Immature natural killer cell (primary cell): ENCODE results near the gene CTBP2. TPM values are rescaled to one million over a fixed set of nuclear protein-coding genes. Genes with fewer than 3 reads are reported as not detected.

Source experiments
- DNase-seq, 3 donors: peaks; one replicate each; pipeline ENCODE4 v3.0.0; 2022; ENCODE audit warnings: mixed read lengths in 1 of 3
- H3K27ac Mint-ChIP-seq, 6 donors: one replicate each; pipeline ENCODE4 v1.8.0; 2020; ENCODE audit warnings: mixed read lengths in 6 of 6, mild to moderate bottlenecking in 5 of 6, inconsistent platforms in 4 of 6, moderate library complexity in 3 of 6
- H3K27me3 Mint-ChIP-seq, 3 donors: one replicate each; pipeline ENCODE4 v1.8.0; 2020 to 2021; ENCODE audit warnings: low read depth in 3 of 3, mild to moderate bottlenecking in 3 of 3, mixed read lengths in 3 of 3, moderate library complexity in 3 of 3, inconsistent platforms in 1 of 3
- H3K36me3 Mint-ChIP-seq, 3 donors: one replicate each; pipeline ENCODE4 v1.8.0; 2020; ENCODE audit warnings: mixed read lengths in 3 of 3, inconsistent platforms in 2 of 3, mild to moderate bottlenecking in 2 of 3
- H3K4me1 Mint-ChIP-seq, 2 donors: one replicate each; pipeline ENCODE4 v1.8.0; 2020; ENCODE audit warnings: inconsistent platforms in 2 of 2, mild to moderate bottlenecking in 2 of 2, mixed read lengths in 2 of 2, moderate library complexity in 1 of 2
- H3K4me3 Mint-ChIP-seq, 5 donors: one replicate each; pipeline ENCODE4 v1.8.0; 2020; ENCODE audit warnings: mild to moderate bottlenecking in 5 of 5, mixed read lengths in 5 of 5, inconsistent platforms in 3 of 5, moderate library complexity in 3 of 5
- H3K9me3 Mint-ChIP-seq, 6 donors: one replicate each; pipeline ENCODE4 v1.8.0; 2020; ENCODE audit warnings: mild to moderate bottlenecking in 6 of 6, mixed read lengths in 6 of 6, inconsistent platforms in 4 of 6, moderate library complexity in 3 of 6
- polyA plus RNA-seq, 3 donors: library from polyadenylated mRNA; unstranded; fragments of 300-500 nt; fragmentation: Illumina TruSeq; gene quantifications; one replicate each; pipeline ENCODE4 v1.2.3, GENCODE V29; 2021

Gene CTBP2
- polyA plus RNA-seq, 3 donors from 2014 or later, result 89.8 to 154 (median 131) TPM

DNA sequence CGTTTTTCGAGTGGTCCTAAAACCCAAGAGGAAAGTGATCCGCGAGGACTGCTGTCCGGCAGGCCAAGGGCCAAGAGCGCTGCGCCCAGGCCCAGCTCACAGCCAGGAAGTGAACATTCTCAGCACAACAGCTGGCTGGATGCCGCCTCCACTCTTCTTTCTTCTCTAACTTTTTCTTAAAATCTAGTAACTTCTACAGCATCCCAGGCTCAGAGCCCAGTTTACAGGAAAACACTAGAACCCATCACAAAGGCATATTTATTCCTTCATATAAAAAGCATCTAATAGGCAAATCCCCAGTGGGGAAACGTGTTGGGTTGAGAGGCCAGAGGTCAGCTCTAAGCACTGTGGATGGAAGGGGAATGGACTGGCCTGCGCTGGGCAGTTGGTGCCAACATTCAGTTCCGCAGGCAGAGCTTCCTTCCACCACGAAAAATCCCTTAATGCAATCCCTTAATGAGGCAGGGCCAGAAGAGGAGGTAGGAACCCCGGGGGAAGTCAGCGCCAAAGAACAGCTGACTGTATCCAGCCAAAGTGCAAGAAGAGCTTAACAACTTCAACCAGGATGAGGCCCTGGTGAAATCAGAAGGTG, 143.7 kb downstream of the CTBP2 start:
- Mint-ChIP-seq H3K27ac (peak overlapping the region in 5 of 6 donors; percentile 49 to 90 (median 70)), H3K36me3 (peaks cover 4 to 32% (median 7%) of the 10 kb centered on the region in 3 donors), H3K4me1 (peaks cover 88 to 93% of the 10 kb centered on the region in 2 donors), H3K27me3 (peaks cover 0 to 18% (median 7%) of the 10 kb centered on the region in 3 donors), H3K9me3 (no peaks in the 10 kb centered on the region), H3K4me3 (peak overlapping the region; percentile 24 to 71 (median 55))
- no peak for DNase-seq

DNA sequence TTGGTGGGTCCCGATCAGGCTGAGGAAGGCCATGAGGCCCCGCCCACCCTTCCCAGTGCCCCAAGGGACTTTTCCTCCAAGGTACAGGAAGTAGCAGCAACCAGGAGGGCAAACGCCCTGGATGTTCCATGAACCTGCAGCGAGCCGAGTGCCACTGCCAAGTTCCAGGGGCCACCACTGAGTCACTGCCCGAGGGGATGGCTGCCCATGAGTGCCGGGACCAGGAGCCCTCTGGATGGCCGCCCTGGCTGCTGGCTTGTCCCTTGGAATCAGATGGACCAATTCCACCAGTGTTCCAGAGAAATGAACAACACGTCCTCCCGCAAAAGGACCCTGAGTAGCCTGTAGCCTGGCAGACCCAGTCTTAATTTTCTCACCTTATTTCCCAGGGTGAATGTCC, 144.2 kb downstream of the CTBP2 start:
- H3K4me3 Mint-ChIP-seq, result peak overlapping the region in 2 of 5 donors; percentile 42 to 57
- H3K36me3 Mint-ChIP-seq, result peaks cover 7 to 34% (median 8%) of the 10 kb centered on the region in 3 donors
- no peaks in the 10 kb centered on the region for H3K9me3 Mint-ChIP-seq
- H3K27me3 Mint-ChIP-seq, result peaks cover 2 to 20% (median 7%) of the 10 kb centered on the region in 3 donors
- peaks cover 86 to 92% of the 10 kb centered on the region in 2 donors for H3K4me1 Mint-ChIP-seq
- DNase-seq, result no peak
- peak overlapping the region in 3 of 6 donors; percentile 55 to 90 (median 89) for H3K27ac Mint-ChIP-seq

DNA sequence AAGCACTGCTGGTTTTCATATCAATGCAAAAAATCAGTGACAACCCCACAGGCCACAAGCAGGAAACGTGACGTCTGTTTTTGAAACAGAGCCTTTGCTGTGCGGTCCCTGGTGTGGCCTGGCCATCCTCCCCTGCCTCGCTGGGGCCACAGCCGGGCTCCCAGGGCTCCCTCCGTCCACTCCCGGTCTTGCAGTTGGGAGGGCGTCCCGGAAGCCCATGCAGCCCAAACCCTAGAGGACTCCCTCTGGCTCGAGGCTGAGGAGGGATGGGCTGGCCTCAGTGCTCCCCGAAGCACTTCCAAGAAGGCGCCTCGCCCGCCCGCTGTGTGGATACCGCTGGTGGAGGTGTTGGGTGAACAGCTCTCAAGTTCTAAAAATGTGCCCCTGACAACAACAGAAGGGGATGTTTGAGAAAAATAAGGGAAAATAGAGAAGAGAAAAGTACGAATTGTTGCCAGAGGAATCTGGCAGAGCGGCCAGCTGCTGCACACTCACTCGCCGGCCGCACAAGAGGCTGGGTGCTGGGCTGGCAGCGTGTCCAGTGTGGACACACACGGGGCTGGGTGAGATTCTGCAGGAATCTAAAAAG, 144.9 kb downstream of the CTBP2 start:
- peak overlapping the region; percentile 78 to 88 (median 81) for H3K4me3 Mint-ChIP-seq
- peak overlapping the region; percentile 80 to 93 (median 89) for H3K27ac Mint-ChIP-seq
- H3K27me3 Mint-ChIP-seq, result peaks cover 2 to 20% (median 7%) of the 10 kb centered on the region in 3 donors
- no peaks in the 10 kb centered on the region for H3K9me3 Mint-ChIP-seq
- H3K4me1 Mint-ChIP-seq, result peaks cover 82 to 92% of the 10 kb centered on the region in 2 donors
- H3K36me3 Mint-ChIP-seq, result peaks cover 8 to 35% (median 8%) of the 10 kb centered on the region in 3 donors
- DNase-seq, result peak; percentile 85 to 87 (median 86)

DNA sequence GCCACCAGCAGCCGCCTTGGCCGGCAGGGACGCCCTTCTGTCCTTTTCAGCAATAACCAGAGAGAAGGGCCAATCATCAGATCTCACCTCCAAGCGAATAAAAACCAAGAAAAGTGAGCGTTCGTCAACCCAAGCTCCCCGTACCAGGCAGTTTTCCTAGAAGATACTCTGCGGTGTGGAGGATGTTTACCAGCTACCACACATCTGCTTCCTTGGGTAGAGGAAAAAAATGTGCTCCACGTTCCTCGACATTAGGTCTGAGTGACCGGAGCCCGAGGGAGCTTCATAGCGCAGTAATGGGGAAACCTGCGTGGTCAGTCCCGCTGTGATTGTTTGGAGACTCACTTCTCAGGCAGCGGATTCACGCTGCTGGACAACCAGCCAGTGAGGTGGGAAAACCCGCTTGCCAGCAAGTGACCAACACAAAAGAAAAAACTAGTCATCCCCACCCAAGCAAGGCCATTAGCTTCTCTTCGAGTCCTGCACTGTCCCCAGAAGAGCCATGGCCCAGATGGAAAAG, 145.5 kb downstream of the CTBP2 start:
- peaks cover 2 to 20% (median 7%) of the 10 kb centered on the region in 3 donors for H3K27me3 Mint-ChIP-seq
- peaks cover 81 to 92% of the 10 kb centered on the region in 2 donors for H3K4me1 Mint-ChIP-seq
- peaks cover 8 to 36% (median 11%) of the 10 kb centered on the region in 3 donors for H3K36me3 Mint-ChIP-seq

DNA sequence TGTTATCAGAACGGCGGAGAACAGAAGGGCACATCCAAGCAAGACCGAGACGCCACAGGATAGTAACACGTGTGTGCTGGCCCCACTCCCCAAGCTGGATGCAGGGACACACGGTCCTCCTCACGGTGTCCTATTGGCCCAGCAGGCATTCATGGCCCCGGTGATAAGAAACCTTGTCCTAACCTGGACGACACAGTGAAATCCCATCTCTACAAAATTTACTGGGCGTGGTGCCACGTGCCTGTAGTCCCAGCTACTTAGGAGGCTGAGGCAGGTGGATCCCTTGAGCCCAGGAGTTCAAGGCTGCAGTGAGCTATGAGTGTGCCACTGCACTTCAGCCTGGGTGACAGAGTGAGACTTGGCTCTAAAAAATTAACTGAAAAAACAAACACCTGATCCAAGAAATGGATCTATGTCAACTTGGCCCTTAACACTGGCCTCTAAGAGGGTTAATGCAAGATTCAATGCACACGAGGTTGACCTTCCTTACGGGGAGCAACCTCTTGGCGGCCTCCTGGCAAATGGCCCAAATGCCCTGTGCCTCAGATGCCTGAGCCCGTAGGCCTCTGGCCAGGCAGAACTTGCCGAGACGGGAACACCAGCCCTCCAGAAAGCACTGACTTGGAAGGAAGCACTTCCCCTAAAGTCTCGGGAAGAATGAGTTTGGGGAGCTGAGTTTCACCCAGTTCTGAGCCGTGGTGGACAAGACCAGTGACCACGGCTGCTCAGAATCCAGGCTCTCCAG, 146.1 kb downstream of the CTBP2 start:
- DNase-seq, result no peak
- Mint-ChIP-seq H3K4me1 (peaks cover 80 to 91% of the 10 kb centered on the region in 2 donors), H3K27ac (peak overlapping the region in 5 of 6 donors; percentile 55 to 93 (median 89)), H3K4me3 (peak overlapping the region; percentile 78 to 88 (median 81)), H3K36me3 (peaks cover 4 to 32% (median 11%) of the 10 kb centered on the region in 3 donors), H3K27me3 (peaks cover 2 to 17% (median 7%) of the 10 kb centered on the region in 3 donors), H3K9me3 (no peaks in the 10 kb centered on the region)

More for the DNA sequence above, 145.5 kb downstream of the CTBP2 start:
- Mint-ChIP-seq H3K4me3 (peak overlapping the region; percentile 78 to 88 (median 81)), H3K9me3 (no peaks in the 10 kb centered on the region), H3K27ac (peak overlapping the region; percentile 80 to 93 (median 89))
- DNase-seq, result no peak

DNA sequence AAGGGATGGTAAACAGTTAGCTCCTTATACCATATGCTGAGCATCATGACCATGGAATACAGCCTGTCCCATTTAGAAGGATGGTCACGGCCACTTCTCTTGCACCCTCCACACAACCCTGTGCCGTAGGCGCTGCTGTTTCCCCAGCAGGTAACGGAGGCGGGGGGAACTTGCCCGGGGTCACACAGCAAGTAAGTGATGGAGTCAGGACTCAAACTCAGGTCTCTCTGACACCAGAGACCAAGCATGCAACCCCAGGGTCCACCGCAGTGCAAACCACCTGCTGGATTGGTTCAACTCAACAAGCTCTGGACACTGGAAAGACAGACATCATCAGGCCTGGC, 146.9 kb downstream of the CTBP2 start:
- H3K36me3 Mint-ChIP-seq, result peaks cover 4 to 32% (median 11%) of the 10 kb centered on the region in 3 donors
- peaks cover 77 to 91% of the 10 kb centered on the region in 2 donors for H3K4me1 Mint-ChIP-seq
- peak overlapping the region in 3 of 6 donors; percentile 75 to 90 (median 88) for H3K27ac Mint-ChIP-seq
- H3K4me3 Mint-ChIP-seq, result peak overlapping the region in 2 of 5 donors; percentile 78 to 83
- peaks cover 2 to 17% (median 7%) of the 10 kb centered on the region in 3 donors for H3K27me3 Mint-ChIP-seq
- no peak for DNase-seq
- no peaks in the 10 kb centered on the region for H3K9me3 Mint-ChIP-seq

DNA sequence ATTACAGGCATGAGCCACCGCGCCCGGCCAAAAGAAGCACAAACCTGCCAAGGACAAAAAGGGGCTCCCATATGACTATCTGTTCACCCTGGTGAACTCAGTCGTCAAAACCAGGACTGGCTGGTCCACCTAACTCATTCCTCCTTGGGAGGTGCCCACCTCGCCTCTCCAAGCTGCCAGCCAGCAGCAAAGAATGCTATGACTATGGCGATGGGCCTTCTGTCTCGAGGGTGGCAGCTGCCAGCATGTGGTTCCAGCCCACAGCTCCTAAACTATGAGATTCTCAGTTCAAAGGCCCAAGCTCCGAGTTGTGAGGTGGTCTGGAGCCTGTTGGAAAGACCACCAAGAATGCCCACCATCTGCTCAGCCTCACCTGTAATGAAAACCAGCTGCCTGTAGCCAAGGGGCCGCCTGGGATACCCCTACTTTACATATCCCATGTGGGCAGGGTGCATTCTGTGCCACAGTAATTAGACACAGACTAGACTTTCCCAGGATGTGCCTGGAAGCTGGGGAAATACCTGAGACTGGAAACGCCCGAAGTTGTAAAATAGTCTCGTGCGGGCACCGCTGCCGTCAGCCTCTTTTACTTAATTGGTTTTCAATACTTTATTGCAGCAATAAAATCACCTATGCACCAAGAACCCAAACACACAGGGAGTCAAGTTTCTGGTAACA, 147.4 kb downstream of the CTBP2 start:
- DNase-seq, result no peak
- Mint-ChIP-seq H3K4me1 (peaks cover 76 to 91% of the 10 kb centered on the region in 2 donors), H3K4me3 (no peak overlapping the region), H3K36me3 (peaks cover 4 to 32% (median 11%) of the 10 kb centered on the region in 3 donors), H3K9me3 (no peaks in the 10 kb centered on the region), H3K27ac (peak overlapping the region in 3 of 6 donors; percentile 36 to 62 (median 49)), H3K27me3 (peaks cover 2 to 21% (median 7%) of the 10 kb centered on the region in 3 donors)

DNA sequence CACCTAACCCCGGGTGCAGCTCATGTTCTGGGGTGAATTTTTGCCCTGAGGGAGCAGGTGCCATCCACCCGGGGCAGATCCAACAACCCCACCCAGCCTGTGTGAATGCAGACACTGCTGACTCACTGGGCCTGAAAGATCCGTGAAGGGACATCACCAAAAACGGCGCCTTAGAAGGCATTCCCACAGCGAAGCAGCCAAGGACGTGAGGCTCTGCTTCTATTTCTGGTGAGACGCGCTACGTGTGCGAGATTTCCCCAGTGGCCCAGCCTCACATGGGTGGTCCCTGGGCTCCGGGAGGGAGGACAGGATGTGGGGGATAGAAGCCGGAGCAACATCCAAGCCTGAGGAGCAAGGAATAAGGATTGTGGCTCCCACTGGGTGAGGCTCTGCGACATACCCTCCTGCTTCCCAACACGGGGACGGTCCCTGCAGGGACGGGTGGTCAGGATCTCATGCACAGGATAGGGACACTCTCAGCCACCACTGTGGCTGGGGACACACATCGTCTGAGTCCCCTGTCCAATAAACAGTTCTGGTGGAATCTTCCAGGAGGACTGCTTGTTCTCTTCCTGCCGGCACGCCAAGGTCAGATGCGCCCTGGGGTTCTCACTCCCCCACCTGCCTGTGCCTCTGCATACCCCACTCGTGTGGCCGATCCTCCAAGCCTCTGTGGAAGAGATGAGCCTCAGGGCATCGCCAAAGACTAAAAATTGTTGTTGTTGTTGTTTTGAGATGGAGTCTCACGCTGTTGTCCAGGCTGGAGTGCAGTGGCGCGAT, 148.2 kb downstream of the CTBP2 start:
- Mint-ChIP-seq H3K4me1 (peaks cover 71 to 89% of the 10 kb centered on the region in 2 donors), H3K9me3 (no peaks in the 10 kb centered on the region), H3K36me3 (peaks cover 4 to 29% (median 7%) of the 10 kb centered on the region in 3 donors), H3K27ac (peak overlapping the region in 1 of 6 donors; percentile 36), H3K27me3 (peaks cover 2 to 21% (median 7%) of the 10 kb centered on the region in 3 donors), H3K4me3 (no peak overlapping the region)
- no peak for DNase-seq

DNA sequence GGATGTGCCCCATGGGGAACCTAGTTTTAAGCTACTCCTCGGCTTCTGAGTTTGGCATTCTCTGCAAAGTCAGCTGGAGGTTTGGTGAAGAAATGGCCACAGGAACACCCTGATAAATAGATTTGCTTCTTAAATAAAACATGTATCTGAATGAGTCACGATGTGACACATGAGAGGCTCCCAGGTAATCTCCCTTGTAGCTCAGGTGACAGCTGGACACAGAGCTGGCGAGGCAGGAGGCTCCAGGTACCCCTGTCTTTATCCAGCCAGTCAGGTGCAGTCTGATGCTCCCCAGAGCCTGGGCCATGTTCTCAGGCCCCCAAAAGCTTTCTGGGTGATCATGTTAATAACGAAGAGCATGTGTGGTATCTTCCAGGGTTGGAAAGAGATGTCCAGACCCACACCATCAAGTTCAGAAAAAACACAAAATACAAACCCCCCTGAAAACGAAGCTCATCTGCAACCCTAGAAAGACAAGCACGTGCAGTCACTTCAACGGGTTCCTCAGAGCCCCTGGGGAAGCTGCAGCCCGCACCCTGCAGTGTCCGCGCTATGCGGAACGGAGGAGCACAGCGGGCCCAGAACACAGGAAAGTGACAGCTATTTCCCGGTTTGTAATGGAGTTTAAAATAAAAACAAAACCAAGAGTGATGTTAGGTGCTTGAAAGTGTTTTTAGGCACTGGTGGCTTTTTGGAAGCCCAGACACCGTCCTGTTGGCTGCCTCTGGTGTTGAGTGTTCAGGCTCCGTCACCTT, 149.0 kb downstream of the CTBP2 start:
- Mint-ChIP-seq H3K4me3 (no peak overlapping the region), H3K27ac (peak overlapping the region in 4 of 6 donors; percentile 19 to 55 (median 36))

DNA sequence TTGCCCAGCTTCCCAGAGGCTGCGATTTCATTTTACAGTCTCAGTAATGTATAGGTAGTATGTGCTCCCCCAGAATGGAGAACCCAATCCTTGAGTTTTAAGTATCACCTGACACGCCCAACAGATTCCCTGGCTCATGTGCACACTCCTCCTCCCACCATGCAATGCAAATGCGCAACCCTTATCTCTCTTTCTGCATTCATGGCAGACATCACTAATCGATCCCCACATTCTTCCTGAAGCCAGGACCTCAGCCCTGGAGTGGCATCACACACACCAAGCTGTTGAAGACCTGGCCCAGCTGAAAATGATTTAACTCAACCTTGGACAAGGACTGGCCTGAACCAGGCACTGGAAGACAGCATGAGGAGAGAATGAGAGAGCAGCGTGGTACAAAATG, 150.0 kb downstream of the CTBP2 start:
- Mint-ChIP-seq H3K27ac (peak overlapping the region in 4 of 6 donors; percentile 8 to 57 (median 54)), H3K9me3 (no peaks in the 10 kb centered on the region), H3K27me3 (peaks cover 2 to 16% (median 3%) of the 10 kb centered on the region in 3 donors), H3K4me3 (no peak overlapping the region), H3K4me1 (peaks cover 66 to 89% of the 10 kb centered on the region in 2 donors), H3K36me3 (peaks cover 4 to 22% (median 7%) of the 10 kb centered on the region in 3 donors)
- no peak for DNase-seq

More for the DNA sequence above, 149.0 kb downstream of the CTBP2 start:
- DNase-seq, result no peak
- Mint-ChIP-seq H3K4me1 (peaks cover 67 to 89% of the 10 kb centered on the region in 2 donors), H3K36me3 (peaks cover 4 to 25% (median 7%) of the 10 kb centered on the region in 3 donors), H3K9me3 (no peaks in the 10 kb centered on the region), H3K27me3 (peaks cover 2 to 18% (median 7%) of the 10 kb centered on the region in 3 donors)

DNA sequence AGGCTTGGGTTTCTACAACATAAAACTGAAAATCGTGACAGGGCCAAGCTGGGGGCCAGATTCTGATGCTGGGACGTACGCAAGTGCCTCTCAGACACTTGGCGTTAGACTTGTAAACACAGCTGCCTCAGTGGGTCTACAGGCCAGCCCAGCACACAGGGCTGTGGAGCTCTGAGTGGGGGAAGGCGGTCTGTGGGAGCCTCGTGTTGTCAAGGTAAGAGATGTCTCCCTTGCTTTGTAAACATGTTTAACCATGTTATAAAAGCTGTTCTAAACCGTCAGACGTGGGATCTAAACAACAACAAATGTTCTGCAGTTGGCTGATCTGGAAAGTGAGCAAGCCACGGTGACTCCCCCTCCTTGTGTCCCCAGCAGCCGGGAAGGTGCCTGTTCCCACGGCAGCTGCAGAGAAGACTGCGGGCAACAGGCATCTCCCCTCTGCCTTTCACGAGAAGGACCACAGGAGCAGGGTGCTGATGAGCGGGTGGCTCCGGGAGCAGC, 150.7 kb downstream of the CTBP2 start:
- H3K9me3 Mint-ChIP-seq, result no peaks in the 10 kb centered on the region
- H3K4me1 Mint-ChIP-seq, result peaks cover 61 to 82% of the 10 kb centered on the region in 2 donors
- peaks cover 0 to 11% (median 2%) of the 10 kb centered on the region in 3 donors for H3K27me3 Mint-ChIP-seq
- peaks cover 4 to 21% (median 7%) of the 10 kb centered on the region in 3 donors for H3K36me3 Mint-ChIP-seq
- no peak for DNase-seq
- no peak overlapping the region for H3K4me3 Mint-ChIP-seq
- peak overlapping the region in 2 of 6 donors; percentile 8 to 39 for H3K27ac Mint-ChIP-seq
